Non-pigmented ciliary epithelial cell (primary cell): ENCODE data around the gene MIPOL1.

Experiments used
- DNase-seq: peaks from one replicate; pipeline ENCODE4 v3.0.0-alpha.2; 2010; ENCODE audit warnings: low read depth

MIPOL1 gene

GRCh38 chr14:37597914-37598746, 400.4 kb downstream of the MIPOL1 start:
- DNase-seq = no peak

DNA sequence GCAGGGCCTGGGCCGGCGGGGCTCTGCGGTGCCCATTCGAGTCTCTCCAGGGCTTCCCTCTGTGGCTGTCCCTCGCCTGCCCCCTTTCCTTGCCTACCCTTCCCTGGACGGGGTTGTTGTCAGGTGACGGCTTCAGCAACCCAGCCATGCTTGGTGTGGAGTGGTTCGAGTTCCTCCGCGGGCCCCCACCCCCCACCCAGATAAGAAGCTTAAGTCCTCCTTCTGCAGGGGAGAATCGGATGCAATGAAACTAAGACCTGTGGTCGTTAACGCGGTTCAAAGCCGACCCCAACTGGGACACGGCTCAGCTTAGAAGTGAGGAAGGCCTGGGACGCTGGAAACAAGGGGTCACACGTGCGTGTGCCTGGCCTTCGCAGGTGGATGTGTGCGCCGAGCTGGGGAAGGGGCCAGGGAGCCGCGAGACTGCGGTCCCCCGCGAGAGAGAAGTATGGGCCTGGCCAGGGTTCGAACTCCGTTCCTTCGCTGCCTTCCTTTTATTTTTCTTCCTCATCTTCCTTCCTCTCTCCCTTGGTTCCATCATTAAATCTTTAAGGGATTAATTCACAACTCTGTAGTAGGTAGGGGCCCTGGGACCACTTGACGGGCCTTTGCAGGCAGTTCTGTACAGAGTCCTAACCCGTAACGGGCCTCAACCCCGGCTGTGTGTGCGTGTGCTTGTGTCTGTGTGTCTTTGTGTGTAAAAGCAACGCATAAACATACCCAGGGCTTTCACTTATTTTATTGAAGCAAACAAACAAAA, 401.2 kb downstream of the MIPOL1 start:
- DNase-seq = no peak

DNA sequence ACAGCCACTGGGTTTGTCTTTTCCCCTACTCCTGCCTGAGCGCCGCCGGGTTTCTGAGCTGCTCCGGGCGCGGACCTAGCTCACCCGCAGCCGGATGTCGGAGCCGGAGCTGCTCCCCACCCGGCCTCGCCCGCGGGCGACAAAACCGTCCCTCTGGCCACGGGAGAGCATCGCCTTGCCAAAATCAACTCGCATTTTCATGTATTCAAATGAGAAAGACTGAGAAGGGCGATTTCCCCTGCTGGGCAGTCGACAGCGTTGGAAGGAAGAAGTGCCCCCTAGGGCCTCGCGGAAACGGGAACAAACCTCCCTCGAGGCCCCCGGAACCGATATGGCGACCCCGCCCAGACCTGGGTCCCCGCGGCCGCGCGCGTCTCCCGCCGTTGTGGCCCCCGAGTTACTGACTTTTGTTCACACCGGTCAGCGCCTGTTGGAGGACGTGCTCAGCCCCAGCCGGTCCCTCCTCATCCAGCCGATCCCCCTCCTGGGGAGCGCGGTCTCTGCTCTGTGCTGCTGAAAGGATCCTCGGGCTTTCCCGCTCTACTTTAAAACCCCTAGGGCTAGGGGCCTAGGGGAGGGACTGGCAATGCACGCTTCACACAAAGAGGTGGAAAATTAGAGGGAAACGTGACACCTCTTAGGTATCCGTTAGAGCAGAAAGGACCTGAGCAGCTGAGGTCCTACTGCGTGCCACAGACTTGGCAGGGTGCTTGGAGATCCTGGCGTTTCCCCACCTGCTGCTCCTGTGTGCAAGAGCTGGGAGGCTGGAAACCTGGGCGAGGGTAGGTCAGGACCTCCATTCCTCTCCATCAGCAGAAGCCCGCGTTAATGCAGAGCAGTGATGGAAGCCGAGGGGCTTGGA, 402.0 kb downstream of the MIPOL1 start:
- no peak for DNase-seq

DNA sequence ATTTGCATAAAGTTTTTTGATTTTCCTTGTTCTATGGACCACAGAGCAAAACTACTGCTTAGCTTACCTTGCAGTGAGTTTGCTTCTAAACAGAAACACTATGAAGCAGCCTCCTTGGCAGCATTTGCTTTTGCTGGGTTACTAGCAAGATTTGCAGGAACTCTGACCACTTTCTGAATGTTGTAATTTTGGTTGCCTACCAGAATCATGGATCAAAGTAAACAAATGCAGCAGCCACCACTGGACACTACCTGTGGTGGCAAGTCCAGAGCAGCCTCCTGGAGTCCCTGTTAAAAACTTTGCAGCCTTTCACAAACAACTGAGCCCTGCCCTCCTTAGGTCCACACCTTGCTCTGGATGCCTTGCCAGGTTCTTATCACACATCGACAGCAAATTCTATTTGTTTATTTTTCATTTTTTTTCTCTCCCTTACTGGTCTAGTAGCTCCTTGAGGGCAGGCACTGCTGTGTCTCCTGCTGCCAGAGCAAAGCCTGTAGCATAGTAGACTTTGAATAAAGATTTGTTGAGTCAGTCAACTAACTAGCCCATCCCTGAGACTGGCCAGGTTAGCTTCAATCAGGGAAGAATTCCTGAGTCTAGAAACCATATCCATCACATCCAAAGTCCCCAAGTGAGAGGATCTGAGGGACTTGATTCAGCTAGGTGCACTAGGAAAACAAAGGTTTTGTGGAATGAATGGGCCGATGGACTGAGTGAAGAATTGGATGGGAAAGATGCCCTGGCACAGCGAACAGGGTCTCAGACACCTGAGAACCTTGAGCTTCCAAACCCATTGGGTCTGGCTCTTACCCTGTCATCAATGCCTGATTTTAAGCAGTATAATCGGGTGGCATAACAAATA, 403.4 kb downstream of the MIPOL1 start:
- no peak for DNase-seq

DNA sequence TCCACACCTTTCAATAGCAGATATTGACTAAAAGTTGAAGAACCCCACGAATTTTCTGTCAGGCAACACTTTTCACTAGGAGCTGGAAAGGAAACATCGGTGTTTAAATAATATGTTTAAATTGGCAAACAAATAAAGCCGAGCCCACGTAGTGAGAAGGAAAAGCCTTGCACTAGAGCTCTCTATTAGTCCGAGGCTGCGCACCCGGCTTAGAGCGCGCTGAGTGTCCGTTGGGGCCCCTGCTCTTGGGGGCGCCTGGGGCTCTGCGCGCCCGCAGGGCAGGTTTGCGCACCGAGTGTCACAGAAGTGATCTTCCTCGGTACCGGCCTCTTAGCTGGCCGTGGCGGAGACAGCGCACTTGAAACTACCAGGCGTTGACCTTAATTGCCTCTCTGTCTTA, 404.1 kb downstream of the MIPOL1 start:
- DNase-seq = no peak
